C4-2B (cell line): ENCODE measurements around the gene HIVEP3.

Source experiments
- ZFX ChIP-seq: fragments of 450-650 bp; IDR thresholded peaks from 2 replicates; pipeline ENCODE4 v1.6.1; 2017
- TF ChIP-seq, protein P1 (sequence below): fragments of 450-650 bp; conservative IDR thresholded peaks from 2 replicates; pipeline ENCODE4 v1.5.1; 2017; ENCODE audit warnings: mild to moderate bottlenecking

- TF ChIP-seq, protein P1, sequence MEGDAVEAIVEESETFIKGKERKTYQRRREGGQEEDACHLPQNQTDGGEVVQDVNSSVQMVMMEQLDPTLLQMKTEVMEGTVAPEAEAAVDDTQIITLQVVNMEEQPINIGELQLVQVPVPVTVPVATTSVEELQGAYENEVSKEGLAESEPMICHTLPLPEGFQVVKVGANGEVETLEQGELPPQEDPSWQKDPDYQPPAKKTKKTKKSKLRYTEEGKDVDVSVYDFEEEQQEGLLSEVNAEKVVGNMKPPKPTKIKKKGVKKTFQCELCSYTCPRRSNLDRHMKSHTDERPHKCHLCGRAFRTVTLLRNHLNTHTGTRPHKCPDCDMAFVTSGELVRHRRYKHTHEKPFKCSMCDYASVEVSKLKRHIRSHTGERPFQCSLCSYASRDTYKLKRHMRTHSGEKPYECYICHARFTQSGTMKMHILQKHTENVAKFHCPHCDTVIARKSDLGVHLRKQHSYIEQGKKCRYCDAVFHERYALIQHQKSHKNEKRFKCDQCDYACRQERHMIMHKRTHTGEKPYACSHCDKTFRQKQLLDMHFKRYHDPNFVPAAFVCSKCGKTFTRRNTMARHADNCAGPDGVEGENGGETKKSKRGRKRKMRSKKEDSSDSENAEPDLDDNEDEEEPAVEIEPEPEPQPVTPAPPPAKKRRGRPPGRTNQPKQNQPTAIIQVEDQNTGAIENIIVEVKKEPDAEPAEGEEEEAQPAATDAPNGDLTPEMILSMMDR: no peak
- TF ChIP-seq ZFX: no peak
Measured at GRCh38 chr1:41535276-41535675, 383.4 kb downstream of the HIVEP3 start.
